Measurements from ENCODE around the gene ST8SIA6. TPM values are rescaled to one million over a fixed set of nuclear protein-coding genes. Genes with fewer than 3 reads are reported as not detected.
"Not testable (repeated sequence)": the region's sequence is repeated elsewhere in the genome, so short reads cannot be mapped to it uniquely, and the experiment has no call there.

Gene ST8SIA6
- not detected for polyA plus RNA-seq (2012; ENCODE audit: missing spikeins)

GRCh38 chr10:17454161-17455014, at the start of gene ST8SIA6:
Gene ST8SIA6 (minus strand): TSS chr10:17454595. CDS start chr10:17454255, 340 bp downstream.
- DNase-seq (ENCODE audit: insufficient read length) (peak; percentile 39), FAIRE-seq (no peak)
- no peak for TF ChIP-seq POLR2A (IDR thresholded peaks at IDR 0.05; ENCODE audit: low read depth, low read length)
- no peak for TF ChIP-seq TAF1 (IDR thresholded peaks at IDR 0.05; ENCODE audit: borderline replicate concordance, low read depth, low read length)
- no peak for TF ChIP-seq POLR2AphosphoS5 (IDR thresholded peaks at IDR 0.05; ENCODE audit: low read depth, low read length)

GRCh38 chr10:17503795-17504194, 49.4 kb upstream of the ST8SIA6 start:
- DNase-seq (ENCODE audit: insufficient read length) (no peak), FAIRE-seq (no peak)
- TF ChIP-seq TAF1 (IDR thresholded peaks at IDR 0.05; ENCODE audit: borderline replicate concordance, low read depth, low read length) = no peak
- TF ChIP-seq POLR2A (IDR thresholded peaks at IDR 0.05; ENCODE audit: low read depth, low read length) = no peak
- TF ChIP-seq POLR2AphosphoS5 (IDR thresholded peaks at IDR 0.05; ENCODE audit: low read depth, low read length) = no peak

GRCh38 chr10:17502814-17503213, 48.4 kb upstream of the ST8SIA6 start:
- TF ChIP-seq POLR2A (IDR thresholded peaks at IDR 0.05; ENCODE audit: low read depth, low read length) (no peak), TAF1 (IDR thresholded peaks at IDR 0.05; ENCODE audit: borderline replicate concordance, low read depth, low read length) (no peak), POLR2AphosphoS5 (IDR thresholded peaks at IDR 0.05; ENCODE audit: low read depth, low read length) (no peak)
- DNase-seq (ENCODE audit: insufficient read length) (no peak), FAIRE-seq (no peak)

GRCh38 chr10:17499014-17499413, 44.6 kb upstream of the ST8SIA6 start:
- DNase-seq (ENCODE audit: insufficient read length); FAIRE-seq: not testable (repeated sequence)

- no peak for TF ChIP-seq POLR2A (IDR thresholded peaks at IDR 0.05; ENCODE audit: low read depth, low read length)
- TF ChIP-seq POLR2AphosphoS5 (IDR thresholded peaks at IDR 0.05; ENCODE audit: low read depth, low read length) = no peak
- no peak for TF ChIP-seq TAF1 (IDR thresholded peaks at IDR 0.05; ENCODE audit: borderline replicate concordance, low read depth, low read length)
- FAIRE-seq (no peak), DNase-seq (ENCODE audit: insufficient read length) (no peak)
Observed at GRCh38 chr10:17497446-17498030, 43.1 kb upstream of the ST8SIA6 start.

GRCh38 chr10:17494626-17495260, 40.3 kb upstream of the ST8SIA6 start:
- TF ChIP-seq TAF1 (IDR thresholded peaks at IDR 0.05; ENCODE audit: borderline replicate concordance, low read depth, low read length) = no peak
- no peak for TF ChIP-seq POLR2A (IDR thresholded peaks at IDR 0.05; ENCODE audit: low read depth, low read length)
- no peak for TF ChIP-seq POLR2AphosphoS5 (IDR thresholded peaks at IDR 0.05; ENCODE audit: low read depth, low read length)
- DNase-seq (ENCODE audit: insufficient read length) (no peak), FAIRE-seq (no peak)

GRCh38 chr10:17488848-17489247, 34.5 kb upstream of the ST8SIA6 start:
- TF ChIP-seq POLR2A (IDR thresholded peaks at IDR 0.05; ENCODE audit: low read depth, low read length) (no peak), TAF1 (IDR thresholded peaks at IDR 0.05; ENCODE audit: borderline replicate concordance, low read depth, low read length) (no peak)
- DNase-seq (ENCODE audit: insufficient read length) (no peak), FAIRE-seq (no peak)

GRCh38 chr10:17483079-17483478, 28.7 kb upstream of the ST8SIA6 start:
- no peak for DNase-seq (ENCODE audit: insufficient read length)
- FAIRE-seq = no peak
- TF ChIP-seq TAF1 (IDR thresholded peaks at IDR 0.05; ENCODE audit: borderline replicate concordance, low read depth, low read length) (no peak), POLR2A (IDR thresholded peaks at IDR 0.05; ENCODE audit: low read depth, low read length) (no peak), POLR2AphosphoS5 (IDR thresholded peaks at IDR 0.05; ENCODE audit: low read depth, low read length) (no peak)

GRCh38 chr10:17479822-17480221, 25.4 kb upstream of the ST8SIA6 start:
- DNase-seq (ENCODE audit: insufficient read length) = no peak
- FAIRE-seq = no peak
- TF ChIP-seq TAF1 (IDR thresholded peaks at IDR 0.05; ENCODE audit: borderline replicate concordance, low read depth, low read length) (no peak), POLR2A (IDR thresholded peaks at IDR 0.05; ENCODE audit: low read depth, low read length) (no peak), POLR2AphosphoS5 (IDR thresholded peaks at IDR 0.05; ENCODE audit: low read depth, low read length) (no peak)

- FAIRE-seq (no peak), DNase-seq (ENCODE audit: insufficient read length) (no peak)
- no peak for TF ChIP-seq TAF1 (IDR thresholded peaks at IDR 0.05; ENCODE audit: borderline replicate concordance, low read depth, low read length)
- TF ChIP-seq POLR2A (IDR thresholded peaks at IDR 0.05; ENCODE audit: low read depth, low read length) = no peak
- no peak for TF ChIP-seq POLR2AphosphoS5 (IDR thresholded peaks at IDR 0.05; ENCODE audit: low read depth, low read length)
Observed at GRCh38 chr10:17479015-17479615, 24.7 kb upstream of the ST8SIA6 start.

GRCh38 chr10:17476073-17476472, 21.7 kb upstream of the ST8SIA6 start:
- TF ChIP-seq POLR2AphosphoS5 (IDR thresholded peaks at IDR 0.05; ENCODE audit: low read depth, low read length) (no peak), TAF1 (IDR thresholded peaks at IDR 0.05; ENCODE audit: borderline replicate concordance, low read depth, low read length) (no peak), POLR2A (IDR thresholded peaks at IDR 0.05; ENCODE audit: low read depth, low read length) (no peak)
- DNase-seq (ENCODE audit: insufficient read length) = no peak
- FAIRE-seq = no peak
